BJ (cell line): Measurements from ENCODE around the gene GPX4. TPM values are rescaled to one million over a fixed set of nuclear protein-coding genes. Genes with fewer than 3 reads are reported as not detected.

ENCODE experiments used
- CTCF ChIA-PET: fragments of 350-600 bp; formaldehyde crosslinking; extraction: SDS; loops from one replicate; lab custom pipeline; 2021; ENCODE audit warnings: antibody characterized with exemption, inconsistent platforms; lab: Yijun Ruan, JAX
- POLR2A ChIA-PET: fragments of 300-600 bp; sonication (Branson Sonifier 250); formaldehyde crosslinking; extraction: SDS; loops from one replicate; lab custom pipeline; 2021; ENCODE audit warnings: antibody characterized with exemption; lab: Charles Lee
- DNase-seq: peaks from one replicate; pipeline ENCODE4 v3.0.0-alpha.2; 2011; ENCODE audit warnings: low read depth
- H3K27me3 ChIP-seq: 2 replicates; pipeline ENCODE4 v1.6.0; 2011; ENCODE audit warnings: low read length; ENCODE audit not compliant: control insufficient read depth, insufficient read depth
- H3K36me3 ChIP-seq: 2 replicates; pipeline ENCODE4 v1.5.1; 2011; ENCODE audit warnings: low read length; ENCODE audit not compliant: control insufficient read depth, insufficient read depth
- H3K4me3 ChIP-seq: 2 replicates; pipeline ENCODE4 v1.5.1; 2011; ENCODE audit warnings: low read depth, mild to moderate bottlenecking, control low read depth, low read length
- polyA plus RNA-seq: library from polyadenylated mRNA; depleted of rRNA; stranded (reverse); fragments of >200 nt; gene quantifications from 2 replicates; pipeline ENCODE4 v1.2.3, GENCODE V29; 2011
- TF ChIP-seq, protein P1 (sequence below): IDR thresholded peaks from 2 replicates; pipeline ENCODE4 v1.5.1; 2011; ENCODE audit warnings: low read depth, mild to moderate bottlenecking, control low read depth, inconsistent platforms, low read length, moderate library complexity; ENCODE audit not compliant: insufficient read depth

Gene GPX4
- polyA plus RNA-seq, 1 experiment, result 626 TPM

DNA sequence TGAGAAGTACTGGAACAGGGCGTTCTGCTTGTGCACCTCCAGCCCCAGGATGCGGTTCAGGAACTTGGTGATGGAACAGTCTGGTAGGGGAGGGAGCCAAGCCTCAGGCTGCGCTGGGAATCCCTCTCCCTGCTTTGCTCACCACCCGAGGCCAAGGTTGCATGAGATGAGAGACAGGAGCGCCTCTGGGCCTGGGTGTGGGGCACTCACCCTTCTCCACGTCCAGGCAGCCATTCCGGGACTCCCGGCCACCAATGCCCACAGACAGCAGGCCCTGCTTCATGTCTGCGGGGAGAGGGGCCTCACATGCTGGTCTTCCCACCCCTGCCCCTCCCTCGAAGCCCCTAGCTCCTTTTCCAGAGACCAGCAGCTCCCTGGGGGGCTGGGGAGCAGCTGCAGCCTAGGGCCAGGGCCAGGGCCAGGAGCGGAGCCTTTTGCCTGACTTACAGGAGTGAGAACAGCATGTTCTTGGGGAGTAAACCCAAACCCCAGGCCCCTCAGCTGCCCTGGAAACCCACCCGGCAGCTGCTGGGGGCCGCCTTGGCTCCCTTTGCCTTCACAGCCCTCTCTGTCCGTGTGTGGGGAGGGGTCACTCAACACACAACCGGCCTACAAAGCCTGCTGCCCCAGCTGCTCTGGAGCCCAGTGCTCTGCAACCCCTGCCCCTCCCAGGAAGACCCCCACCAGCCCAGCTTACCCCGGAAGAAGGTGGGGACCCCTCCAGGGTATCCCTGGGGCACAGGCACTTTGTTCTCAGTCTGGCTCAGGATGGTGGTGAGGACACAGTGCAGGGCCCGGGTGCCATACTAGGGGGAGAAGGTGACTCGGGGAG, 7.2 kb downstream of the GPX4 start:
- TF ChIP-seq, protein P1, sequence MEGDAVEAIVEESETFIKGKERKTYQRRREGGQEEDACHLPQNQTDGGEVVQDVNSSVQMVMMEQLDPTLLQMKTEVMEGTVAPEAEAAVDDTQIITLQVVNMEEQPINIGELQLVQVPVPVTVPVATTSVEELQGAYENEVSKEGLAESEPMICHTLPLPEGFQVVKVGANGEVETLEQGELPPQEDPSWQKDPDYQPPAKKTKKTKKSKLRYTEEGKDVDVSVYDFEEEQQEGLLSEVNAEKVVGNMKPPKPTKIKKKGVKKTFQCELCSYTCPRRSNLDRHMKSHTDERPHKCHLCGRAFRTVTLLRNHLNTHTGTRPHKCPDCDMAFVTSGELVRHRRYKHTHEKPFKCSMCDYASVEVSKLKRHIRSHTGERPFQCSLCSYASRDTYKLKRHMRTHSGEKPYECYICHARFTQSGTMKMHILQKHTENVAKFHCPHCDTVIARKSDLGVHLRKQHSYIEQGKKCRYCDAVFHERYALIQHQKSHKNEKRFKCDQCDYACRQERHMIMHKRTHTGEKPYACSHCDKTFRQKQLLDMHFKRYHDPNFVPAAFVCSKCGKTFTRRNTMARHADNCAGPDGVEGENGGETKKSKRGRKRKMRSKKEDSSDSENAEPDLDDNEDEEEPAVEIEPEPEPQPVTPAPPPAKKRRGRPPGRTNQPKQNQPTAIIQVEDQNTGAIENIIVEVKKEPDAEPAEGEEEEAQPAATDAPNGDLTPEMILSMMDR, result no peak
- no peak overlapping the region for H3K4me3 ChIP-seq
- ChIA-PET POLR2A (no interaction called here), CTCF (interaction anchor here (0.6 to 3.4 kb wide), 2 partner anchors 83 to 109 kb away, joined by 3 to 30 read pairs; no protein-coding TSS in a partner anchor)
- DNase-seq, result no peak
- peaks cover 57% of the 10 kb centered on the region for H3K36me3 ChIP-seq
- H3K27me3 ChIP-seq, result no peaks in the 10 kb centered on the region

DNA sequence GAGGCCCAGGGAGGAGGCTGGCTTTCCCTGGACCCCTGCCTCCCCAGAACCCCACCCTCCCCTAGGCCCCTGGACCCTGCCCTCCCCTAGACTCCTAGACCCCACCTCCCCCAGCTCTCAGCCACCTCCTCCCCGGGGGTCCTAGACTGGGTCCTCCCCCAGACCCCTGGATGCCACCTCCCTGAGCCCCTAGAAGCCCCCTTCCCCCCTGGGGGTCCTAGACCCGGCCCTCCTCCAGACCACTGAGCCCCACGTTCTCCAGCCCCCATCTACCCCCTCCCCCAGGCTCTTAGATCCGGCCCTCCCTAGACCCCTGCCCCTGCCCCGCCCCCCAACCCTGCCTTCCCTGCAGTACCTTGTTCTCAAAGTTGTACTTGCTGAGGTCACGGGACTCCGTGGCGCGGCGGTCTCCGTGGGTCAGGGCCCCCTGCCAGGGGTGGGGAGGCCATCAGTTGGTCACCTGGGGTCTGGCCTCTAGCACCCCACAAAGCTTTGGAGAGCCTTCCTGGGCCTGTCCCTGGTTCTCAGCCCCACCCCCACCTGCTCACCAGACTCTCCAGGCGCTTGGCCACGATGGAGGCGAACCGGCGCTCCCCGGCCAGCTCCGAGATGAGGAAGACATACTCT, 8.0 kb downstream of the GPX4 start:
- CTCF ChIA-PET, result interaction anchor here (0.8 to 3.4 kb wide), 4 partner anchors 9 to 82 kb away, joined by 4 to 30 read pairs (median 22); partner anchors contain the start of gene GPX4
- no peak for DNase-seq
- no peaks in the 10 kb centered on the region for H3K27me3 ChIP-seq
- POLR2A ChIA-PET, result no interaction called here
- peaks cover 59% of the 10 kb centered on the region for H3K36me3 ChIP-seq
- no peak overlapping the region for H3K4me3 ChIP-seq
- TF ChIP-seq, protein P1, result no peak

DNA sequence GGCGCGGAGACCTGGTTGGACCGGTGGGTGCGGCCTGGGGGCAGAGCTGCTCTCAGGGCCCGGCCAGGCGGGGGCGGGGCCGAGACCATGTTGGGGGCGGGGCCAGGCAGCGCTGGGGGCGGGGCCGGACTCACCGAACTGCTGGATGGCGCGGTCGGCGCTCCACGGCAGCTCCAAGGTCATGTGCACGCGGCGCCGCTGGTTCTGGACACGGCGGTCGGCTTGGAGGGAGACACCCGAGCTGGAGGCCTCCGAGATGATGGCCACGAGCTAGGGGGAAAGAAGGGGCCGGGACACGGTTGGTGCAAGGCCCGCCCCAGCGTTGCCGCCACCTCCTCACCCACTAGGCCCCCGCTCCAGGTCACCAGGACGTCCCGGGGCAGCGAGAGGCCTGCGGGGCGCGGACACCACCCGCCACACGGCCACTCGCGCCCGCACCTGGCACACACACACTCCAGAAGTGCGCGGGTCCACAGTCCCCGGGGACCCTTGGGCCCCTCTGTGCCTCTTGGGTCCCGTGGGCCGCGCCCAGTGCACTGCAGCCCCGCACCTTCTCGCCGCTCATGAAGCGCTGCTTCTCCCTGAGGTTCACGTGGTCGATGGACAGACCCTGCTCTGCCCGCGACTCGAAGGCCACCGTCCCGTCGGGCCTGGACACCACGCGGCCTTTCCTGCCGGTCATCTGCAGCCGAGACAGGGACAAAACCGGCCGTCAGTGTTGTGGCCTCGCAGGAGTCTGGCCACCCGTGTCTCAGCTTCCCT, 8.7 kb downstream of the GPX4 start:
- Histone ChIP-seq H3K36me3 (peaks cover 61% of the 10 kb centered on the region), H3K4me3 (no peak overlapping the region), H3K27me3 (no peaks in the 10 kb centered on the region)
- ChIA-PET CTCF (interaction anchor here (0.8 to 3.4 kb wide), 17 partner anchors 10 to 132 kb away, joined by 3 to 30 read pairs (median 9); partner anchors contain the start of genes ABCA7, ATP5F1D, CNN2 and GPX4), POLR2A (interaction anchor here (0.5 kb wide), 1 partner anchor 84 kb away, joined by 7 read pairs; no protein-coding TSS in a partner anchor)
- DNase-seq, result no peak
- TF ChIP-seq, protein P1, result no peak

DNA sequence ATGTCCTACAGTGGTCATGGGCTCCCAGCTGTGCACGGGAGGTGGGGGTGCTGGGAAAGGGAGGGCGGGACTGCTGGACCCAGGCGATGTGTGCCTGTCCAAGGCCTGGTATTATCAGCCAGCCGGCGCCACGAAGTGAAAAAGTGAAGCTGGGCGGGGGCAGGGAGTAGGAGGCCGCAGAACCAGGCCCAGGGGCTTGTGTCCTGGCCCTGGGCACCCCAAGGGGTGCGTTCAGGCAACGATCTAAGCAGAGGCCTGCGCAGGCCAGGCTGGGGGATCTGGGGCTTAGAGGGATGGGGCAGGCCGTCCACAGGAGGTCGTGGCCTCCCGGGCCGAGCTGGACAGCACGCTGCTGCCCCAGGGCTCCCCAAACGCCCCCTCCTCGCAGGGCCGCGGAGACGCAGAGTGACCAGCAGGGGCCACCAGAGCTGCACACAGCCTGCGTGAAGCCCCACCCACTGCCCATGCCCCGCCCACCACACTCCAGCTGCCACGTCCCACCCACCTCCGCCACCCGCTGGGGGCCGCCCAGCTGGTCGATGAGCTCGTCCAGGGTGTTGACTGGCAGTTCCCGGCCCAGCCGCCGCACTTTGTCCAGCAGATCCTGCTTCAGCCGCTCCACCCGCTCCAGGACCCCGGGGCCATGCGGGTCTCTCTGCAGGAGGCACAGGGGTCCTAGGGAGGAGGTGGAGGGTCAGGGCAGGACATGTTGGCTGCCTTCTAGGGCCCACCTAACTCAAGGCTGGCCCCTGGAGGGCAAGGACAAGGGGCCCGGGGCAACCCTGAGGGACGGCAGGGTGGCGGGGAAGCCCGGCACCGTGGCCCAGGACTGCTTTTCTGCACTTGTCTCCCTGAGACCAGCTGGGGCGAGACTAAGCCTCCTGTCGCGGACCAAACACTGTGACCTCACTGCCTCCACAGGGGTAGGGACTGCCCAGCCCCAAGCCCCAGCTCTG, 9.5 kb downstream of the GPX4 start:
- CTCF ChIA-PET, result interaction anchor here (0.6 to 3.4 kb wide), 26 partner anchors 10 to 131 kb away, joined by 3 to 30 read pairs (median 7); partner anchors contain the start of genes ABCA7, ATP5F1D, CNN2 and GPX4
- POLR2A ChIA-PET, result interaction anchor here (0.5 kb wide), 1 partner anchor 60 kb away, joined by 3 read pairs; no protein-coding TSS in a partner anchor

More for the DNA sequence above, 9.5 kb downstream of the GPX4 start:
- TF ChIP-seq, protein P1, result peak; percentile 85
- H3K27me3 ChIP-seq, result no peaks in the 10 kb centered on the region
- H3K36me3 ChIP-seq, result peaks cover 64% of the 10 kb centered on the region
- no peak overlapping the region for H3K4me3 ChIP-seq
- DNase-seq, result peak; percentile 36
